Gastroesophageal sphincter (tissue), 4 donors: ENCODE results near the gene C2CD5. TPM values are rescaled to one million over a fixed set of nuclear protein-coding genes. Genes with fewer than 3 reads are reported as not detected.
"Not testable (repeated sequence)": the region's sequence is repeated elsewhere in the genome, so short reads cannot be mapped to it uniquely, and the experiment has no call there.

ENCODE experiments used
- ATAC-seq: fragments of 150-250 bp; one replicate; pipeline ENCODE4 v1.9.1; 2016; ENCODE audit warnings: mild to moderate bottlenecking, moderate library complexity
- H3K27ac ChIP-seq, 4 donors: fragments of 200-600 bp; sonication (generic) in 3 of 4; 1 replicate in 3 of 4; 2 replicates in 1 of 4; pipeline ENCODE4 v1.5.1; 2016 to 2019
- H3K27me3 ChIP-seq: fragments of 200-600 bp; sonication (generic); one replicate; pipeline ENCODE4 v1.5.1; 2019
- H3K36me3 ChIP-seq, 2 donors: fragments of 200-600 bp; sonication (generic); one replicate each; pipeline ENCODE4 v1.5.1; 2019; ENCODE audit warnings: control low read depth in 1 of 2
- H3K4me1 ChIP-seq, 3 donors: fragments of 200-600 bp; sonication (generic); 1 replicate in 2 of 3; 2 replicates in 1 of 3; pipeline ENCODE4 v1.5.1; 2016 to 2019; ENCODE audit warnings: control low read depth in 2 of 3
- H3K4me3 ChIP-seq, 2 donors: fragments of 200-600 bp; sonication (generic); one replicate each; pipeline ENCODE4 v1.5.1; 2019; ENCODE audit warnings: mild to moderate bottlenecking in 1 of 2, moderate library complexity in 1 of 2
- H3K9me3 ChIP-seq, 3 donors: fragments of 200-600 bp; sonication (generic); one replicate each; pipeline ENCODE4 v1.5.1; 2017 to 2019; ENCODE audit warnings: control low read depth in 2 of 3
- EP300 ChIP-seq: sonication (generic); formaldehyde crosslinking; IDR thresholded peaks from one replicate; pipeline ENCODE4 v1.6.1; 2017; ENCODE audit warnings: antibody characterized with exemption, mild to moderate bottlenecking
- POLR2A ChIP-seq, 2 donors: fragments of 450-650 bp; IDR thresholded peaks; one replicate each; pipeline ENCODE4 v1.6.1; 2017; ENCODE audit warnings: antibody characterized with exemption in 2 of 2, mild to moderate bottlenecking in 2 of 2, moderate library complexity in 1 of 2
- POLR2AphosphoS5 ChIP-seq: sonication (generic); formaldehyde crosslinking; IDR thresholded peaks from one replicate; pipeline ENCODE4 v1.6.1; 2017; ENCODE audit warnings: antibody characterized with exemption
- WGBS, 2 donors: methylation state at CpG; one replicate each; pipeline ENCODE4 v1.1.5; 2018; ENCODE audit warnings: low coverage in 1 of 2; 5-methylcytosine and 5-hydroxymethylcytosine counted together
- total RNA-seq, 4 donors: library from RNA; depleted of rRNA; stranded (reverse); fragments of >200 nt; gene quantifications; one replicate each; pipeline ENCODE4 v1.1.0, GENCODE V29; 2016
- TF ChIP-seq, protein P1 (sequence below), 4 experiments: fragments of 200-600 bp in 2 of 4; fragments of 450-650 bp in 2 of 4; sonication (generic) in 1 of 4; IDR thresholded peaks; one replicate each; pipeline ENCODE4 v1.5.1; 2017 to 2019; ENCODE audit warnings: antibody characterized with exemption in 4 of 4, mild to moderate bottlenecking in 2 of 4, moderate library complexity in 2 of 4

C2CD5 gene
- total RNA-seq, 4 donors from 2014 or later: 18.9 to 72.8 (median 31.7) TPM

DNA sequence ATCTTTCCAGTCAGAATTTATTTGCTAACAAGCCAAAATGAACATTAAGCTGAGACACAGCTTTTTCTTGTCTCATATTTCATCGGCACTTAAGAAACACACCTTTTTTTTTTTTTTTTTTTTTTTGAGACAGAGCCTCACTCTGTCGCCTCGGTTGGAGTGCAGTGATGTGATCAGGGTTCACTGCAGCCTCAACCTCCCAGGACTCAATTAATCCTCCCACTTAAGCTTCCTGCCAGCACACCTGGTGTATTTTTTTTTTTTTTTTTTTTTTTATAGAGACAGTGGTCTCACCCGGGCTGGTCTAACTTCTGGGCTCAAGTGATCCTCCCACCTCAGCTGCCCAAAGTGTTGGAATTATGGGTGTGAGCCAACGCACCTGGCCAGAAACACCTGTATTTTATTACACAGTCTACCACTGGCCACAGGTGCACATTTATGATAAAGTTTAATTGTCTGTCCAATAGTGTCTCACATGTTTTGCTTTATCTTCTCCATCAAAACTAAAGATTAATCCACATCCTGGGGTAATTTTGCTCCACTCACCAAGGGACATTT lies 62.7 kb downstream of the C2CD5 start:
- no peaks in the 10 kb centered on the region for H3K9me3 ChIP-seq
- ATAC-seq: no peak
- H3K27me3 ChIP-seq: no peaks in the 10 kb centered on the region
- peaks cover 3 to 43% of the 10 kb centered on the region in 2 donors for H3K36me3 ChIP-seq
- H3K27ac ChIP-seq: no peak overlapping the region
- no peak for TF ChIP-seq EP300
- TF ChIP-seq POLR2AphosphoS5: no peak
- TF ChIP-seq, protein P1, sequence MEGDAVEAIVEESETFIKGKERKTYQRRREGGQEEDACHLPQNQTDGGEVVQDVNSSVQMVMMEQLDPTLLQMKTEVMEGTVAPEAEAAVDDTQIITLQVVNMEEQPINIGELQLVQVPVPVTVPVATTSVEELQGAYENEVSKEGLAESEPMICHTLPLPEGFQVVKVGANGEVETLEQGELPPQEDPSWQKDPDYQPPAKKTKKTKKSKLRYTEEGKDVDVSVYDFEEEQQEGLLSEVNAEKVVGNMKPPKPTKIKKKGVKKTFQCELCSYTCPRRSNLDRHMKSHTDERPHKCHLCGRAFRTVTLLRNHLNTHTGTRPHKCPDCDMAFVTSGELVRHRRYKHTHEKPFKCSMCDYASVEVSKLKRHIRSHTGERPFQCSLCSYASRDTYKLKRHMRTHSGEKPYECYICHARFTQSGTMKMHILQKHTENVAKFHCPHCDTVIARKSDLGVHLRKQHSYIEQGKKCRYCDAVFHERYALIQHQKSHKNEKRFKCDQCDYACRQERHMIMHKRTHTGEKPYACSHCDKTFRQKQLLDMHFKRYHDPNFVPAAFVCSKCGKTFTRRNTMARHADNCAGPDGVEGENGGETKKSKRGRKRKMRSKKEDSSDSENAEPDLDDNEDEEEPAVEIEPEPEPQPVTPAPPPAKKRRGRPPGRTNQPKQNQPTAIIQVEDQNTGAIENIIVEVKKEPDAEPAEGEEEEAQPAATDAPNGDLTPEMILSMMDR (IDR thresholded peaks at IDR 0.05): no peak
- no peak for TF ChIP-seq POLR2A (IDR thresholded peaks at IDR 0.05)
- H3K4me1 ChIP-seq: peaks cover 0 to 5% (median 0%) of the 10 kb centered on the region in 3 donors
- H3K4me3 ChIP-seq: no peak overlapping the region
- WGBS, 2 donors: 44 to 58% methylated on average over 3 of the region's 5 CpGs

- 88 to 89% methylated on average over 2 to 5 of the region's 7 CpGs for WGBS, 2 donors
- H3K9me3 ChIP-seq, H3K4me3 ChIP-seq, H3K27me3 ChIP-seq, H3K4me1 ChIP-seq, H3K27ac ChIP-seq, ATAC-seq: not testable (repeated sequence)
- H3K36me3 ChIP-seq: peaks cover 3 to 43% of the 10 kb centered on the region in 2 donors
Measured at GRCh38 chr12:22480814-22481213, 63.5 kb downstream of the C2CD5 start.

DNA sequence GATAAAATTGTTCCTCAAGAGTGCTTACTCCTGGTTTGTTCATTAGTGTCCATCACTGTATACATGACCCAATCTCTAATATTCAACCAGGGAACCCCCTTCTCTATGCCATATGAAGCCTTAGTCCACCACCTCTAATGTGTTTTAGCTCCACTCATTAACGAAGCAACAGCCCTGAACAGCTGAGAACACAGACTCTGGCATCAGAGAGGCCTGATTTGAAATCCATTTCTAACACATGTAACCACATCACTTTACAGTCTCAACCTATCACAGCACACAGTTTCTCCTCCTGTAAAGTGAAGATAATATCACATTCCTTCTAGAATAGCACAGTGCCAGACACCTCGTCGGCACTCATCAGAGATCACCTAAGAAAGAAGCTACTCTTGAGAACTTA lies 64.3 kb downstream of the C2CD5 start:
- ATAC-seq: no peak
- Histone ChIP-seq H3K36me3 (peaks cover 3 to 43% of the 10 kb centered on the region in 2 donors), H3K4me1 (peaks cover 0 to 5% (median 0%) of the 10 kb centered on the region in 3 donors), H3K27ac (no peak overlapping the region), H3K4me3 (no peak overlapping the region), H3K9me3 (no peaks in the 10 kb centered on the region), H3K27me3 (no peaks in the 10 kb centered on the region)
- TF ChIP-seq, protein P1 (IDR thresholded peaks at IDR 0.05): no peak
- TF ChIP-seq POLR2A (IDR thresholded peaks at IDR 0.05) (no peak), EP300 (no peak), POLR2AphosphoS5 (no peak)
- WGBS, 2 donors: 20 to 86% methylated on average over 1 to 3 of the region's 3 CpGs

GRCh38 chr12:22477894-22478287 lies 66.5 kb downstream of the C2CD5 start:
- 65 to 90% methylated on average over 2 of the region's 2 CpGs for WGBS, 2 donors
- ATAC-seq: no peak
- H3K4me3 ChIP-seq: no peak overlapping the region
- H3K27me3 ChIP-seq: no peaks in the 10 kb centered on the region
- H3K9me3 ChIP-seq: no peaks in the 10 kb centered on the region
- H3K27ac ChIP-seq: no peak overlapping the region
- H3K36me3 ChIP-seq: peaks cover 0 to 38% of the 10 kb centered on the region in 2 donors
- TF ChIP-seq POLR2A (IDR thresholded peaks at IDR 0.05): no peak
- TF ChIP-seq EP300: no peak
- TF ChIP-seq POLR2AphosphoS5: no peak
- TF ChIP-seq, protein P1 (IDR thresholded peaks at IDR 0.05): no peak
- peaks cover 0 to 5% (median 0%) of the 10 kb centered on the region in 3 donors for H3K4me1 ChIP-seq

- no peak overlapping the region for H3K27ac ChIP-seq
- peaks cover 0 to 5% (median 0%) of the 10 kb centered on the region in 3 donors for H3K4me1 ChIP-seq
- 68 to 72% methylated on average over 4 of the region's 4 CpGs for WGBS, 2 donors
- no peaks in the 10 kb centered on the region for H3K9me3 ChIP-seq
- no peak overlapping the region for H3K4me3 ChIP-seq
- H3K27me3 ChIP-seq: no peaks in the 10 kb centered on the region
- ATAC-seq: no peak
- peaks cover 0 to 39% of the 10 kb centered on the region in 2 donors for H3K36me3 ChIP-seq
- TF ChIP-seq POLR2AphosphoS5 (no peak), POLR2A (IDR thresholded peaks at IDR 0.05) (no peak), EP300 (no peak)
- TF ChIP-seq, protein P1 (IDR thresholded peaks at IDR 0.05): no peak
Measured at GRCh38 chr12:22477166-22477893, 67.0 kb downstream of the C2CD5 start.
